ENCODE measurements around the gene EFCAB8.
"Not testable (repeated sequence)": the region's sequence is repeated elsewhere in the genome, so short reads cannot be mapped to it uniquely, and the experiment has no call there.

Gene EFCAB8

DNA sequence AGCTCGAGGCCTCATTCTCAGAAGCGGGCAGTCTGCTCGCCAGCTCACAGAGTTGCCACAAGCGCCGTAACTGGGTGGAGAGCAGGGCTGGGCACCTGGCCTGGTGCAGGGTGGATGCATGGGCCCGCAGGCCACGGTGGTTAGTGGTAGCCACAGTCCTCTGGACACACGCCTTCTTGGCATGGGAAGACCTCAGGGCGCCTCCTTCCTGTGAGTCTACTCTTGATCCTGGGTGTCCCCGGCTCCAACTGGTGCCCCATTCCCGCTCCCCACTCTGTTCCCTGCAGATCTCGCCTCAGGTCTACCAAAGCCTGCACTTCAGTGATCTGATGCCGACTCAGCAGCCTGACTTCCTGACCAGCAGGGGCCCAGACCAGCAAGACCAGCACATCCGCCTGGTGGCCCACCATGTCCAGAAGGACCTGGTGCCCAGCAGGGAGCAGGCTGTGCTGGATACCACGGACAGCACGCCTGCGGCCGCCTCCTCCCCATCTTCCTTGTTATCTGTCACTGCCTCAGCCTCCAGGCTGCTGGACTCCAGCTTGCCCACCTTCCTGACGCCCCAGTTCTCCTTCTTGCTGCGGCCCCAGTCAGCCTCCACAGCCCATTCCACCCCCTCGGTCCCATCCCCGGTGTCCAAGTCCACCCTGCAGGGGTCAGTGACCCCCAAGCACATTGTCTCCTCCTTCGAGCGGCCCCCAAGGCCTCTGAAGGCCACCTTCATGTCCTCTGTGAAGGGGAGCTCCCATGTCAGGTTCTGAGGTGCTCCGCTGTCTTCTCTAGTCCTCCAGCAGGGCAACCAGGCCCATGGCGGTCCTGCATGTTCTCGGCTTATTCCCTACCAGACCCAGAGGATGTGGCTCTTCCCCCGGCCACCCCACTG, 102.4 kb downstream of the EFCAB8 start:
- no peak for DNase-seq

DNA sequence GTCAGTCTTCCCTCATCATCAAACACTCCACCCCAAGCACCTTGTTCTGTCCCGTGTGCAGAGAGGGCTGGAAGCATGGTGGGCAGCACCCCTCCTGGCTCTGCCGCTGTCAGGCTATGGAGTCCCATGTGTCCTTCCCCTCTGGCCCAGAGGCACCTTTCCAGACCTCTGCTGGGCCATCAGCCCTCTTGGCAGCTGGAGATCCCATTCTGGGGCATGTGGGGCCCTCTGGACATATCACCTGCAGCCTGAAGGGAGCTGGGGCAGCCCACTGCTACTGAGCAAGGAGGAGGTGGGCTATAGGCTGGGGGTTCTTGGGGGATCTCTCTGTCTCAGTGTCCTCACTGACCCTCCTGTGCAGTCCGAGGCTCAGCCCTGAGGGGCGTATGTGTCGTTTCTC, 103.3 kb downstream of the EFCAB8 start:
- DNase-seq, result no peak

DNA sequence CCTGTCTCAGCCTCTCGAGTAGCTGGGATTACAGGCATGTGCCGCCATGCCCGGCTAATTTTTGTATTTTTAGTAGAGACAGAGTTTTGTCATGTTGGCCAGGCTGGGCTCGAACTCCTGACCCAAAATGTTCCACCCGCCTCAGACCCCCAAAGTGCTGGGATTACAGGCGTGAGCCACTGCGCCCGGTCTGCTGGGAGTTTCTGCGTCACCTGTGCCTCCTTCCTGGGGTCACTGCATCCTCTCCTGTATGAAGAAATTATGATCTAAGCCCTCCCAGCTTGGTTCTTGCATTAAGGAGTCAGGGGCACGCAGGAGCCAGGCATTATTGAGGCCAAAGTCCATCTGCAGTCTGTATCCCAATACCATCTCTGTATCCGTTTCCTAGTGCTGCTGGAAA, 103.9 kb downstream of the EFCAB8 start:
- DNase-seq, result not testable (repeated sequence)

GRCh38 chr20:32963176-32963575, 104.5 kb downstream of the EFCAB8 start:
- DNase-seq, result no peak

GRCh38 chr20:32964575-32964974, 105.9 kb downstream of the EFCAB8 start:
- no peak for DNase-seq

- DNase-seq, result no peak
Measured at GRCh38 chr20:32965115-32965514, 106.4 kb downstream of the EFCAB8 start.

DNA sequence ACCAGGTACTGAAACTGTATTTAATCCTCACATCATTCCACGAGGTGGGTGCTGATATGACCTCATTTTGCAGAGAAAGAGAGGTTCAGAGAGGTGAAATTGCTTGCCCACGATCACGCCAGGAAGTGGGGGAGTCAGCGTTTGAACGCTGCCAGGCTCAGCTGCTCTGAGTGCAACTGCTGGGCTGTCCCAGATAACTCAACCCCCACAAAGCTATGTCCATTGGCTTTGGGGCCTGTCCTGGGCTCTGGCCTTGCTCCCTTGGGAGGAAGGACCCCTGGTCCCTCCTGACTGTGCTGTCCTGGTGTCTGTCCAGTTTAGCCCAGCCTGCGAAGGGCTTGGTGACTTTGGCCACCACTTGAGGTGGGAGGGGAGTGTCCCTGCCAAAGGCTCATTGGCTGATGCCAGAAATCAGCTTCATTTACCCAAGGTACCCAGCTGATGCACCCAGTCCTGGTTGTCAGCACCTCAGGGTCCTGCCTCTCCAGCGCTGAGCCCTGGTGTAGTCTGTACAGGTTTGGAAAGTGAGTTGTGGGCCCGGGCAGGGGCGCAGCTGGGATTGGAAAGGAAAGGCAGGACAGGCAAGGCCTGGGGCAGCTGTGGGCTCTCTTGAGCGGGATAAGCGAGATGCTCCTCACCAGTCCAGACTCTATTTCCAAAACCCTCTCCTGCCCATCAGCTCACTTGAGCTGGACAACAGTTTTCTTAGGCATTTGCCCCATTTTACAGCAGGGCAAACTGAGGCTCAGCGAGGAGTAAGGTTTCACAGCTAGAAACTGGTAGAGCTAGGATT, 107.1 kb downstream of the EFCAB8 start:
- no peak for DNase-seq

DNA sequence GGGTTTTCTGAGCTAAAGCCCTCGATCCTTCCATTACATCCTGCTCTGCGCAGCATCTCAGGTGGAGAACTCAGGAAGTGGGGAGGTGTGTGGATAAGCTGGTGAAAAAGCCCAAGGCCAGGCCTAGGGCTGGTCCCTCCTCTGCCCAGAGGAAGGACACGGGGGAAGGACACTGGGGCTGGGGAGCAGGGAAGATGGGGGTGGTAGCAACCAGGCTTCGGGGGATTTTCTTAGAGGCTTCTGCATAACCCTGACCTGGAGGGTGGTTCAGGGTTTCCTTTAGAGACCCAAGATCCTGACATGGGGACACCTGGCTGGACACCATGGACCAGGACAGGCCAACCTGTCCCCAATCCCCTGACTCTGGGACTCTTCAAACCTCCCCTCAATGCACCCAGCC, 107.7 kb downstream of the EFCAB8 start:
- DNase-seq, result no peak

DNA sequence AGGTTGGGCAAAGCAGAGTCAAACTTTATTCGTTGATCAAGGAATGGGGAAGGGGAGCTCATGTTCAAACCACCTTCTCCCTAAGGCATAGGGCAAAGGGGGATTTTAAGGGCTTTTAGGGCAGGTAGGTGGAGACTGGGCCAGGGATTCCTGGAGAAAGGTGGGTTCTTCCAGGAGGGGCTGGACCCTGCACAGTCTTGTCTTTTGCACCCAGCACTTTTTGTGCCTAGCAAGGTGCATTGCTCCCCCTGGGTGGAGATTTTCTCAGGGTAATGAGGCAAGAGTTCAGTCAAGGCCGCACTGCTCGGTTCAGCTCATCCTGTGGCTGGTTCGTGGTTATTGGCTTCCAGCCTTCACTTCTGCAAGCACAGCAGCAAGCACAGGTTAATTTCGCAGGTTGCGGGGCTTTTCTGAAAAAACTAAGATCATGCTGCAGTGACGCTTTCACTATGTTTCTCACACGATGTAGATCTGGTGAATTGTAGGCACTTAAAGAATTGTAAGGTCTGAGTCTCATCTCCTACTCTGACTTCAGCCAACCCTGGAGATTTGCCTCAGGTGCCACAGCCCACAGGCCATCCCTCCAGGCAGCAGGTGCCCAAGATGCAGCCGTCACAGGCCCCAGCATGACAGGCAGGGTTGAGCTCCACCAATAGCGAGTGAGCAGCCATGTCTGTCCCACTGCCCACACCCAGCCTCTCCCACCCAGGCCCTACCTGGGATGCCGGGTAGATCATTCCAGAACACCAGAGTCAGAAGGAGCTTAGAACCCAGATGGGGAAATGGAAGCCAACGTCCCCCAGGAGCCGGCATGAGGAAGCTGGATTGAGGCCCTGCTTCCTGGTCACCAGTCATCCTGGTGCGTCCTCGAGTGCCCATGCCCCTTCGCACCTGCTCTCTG, 108.4 kb downstream of the EFCAB8 start:
- DNase-seq, result no peak

DNA sequence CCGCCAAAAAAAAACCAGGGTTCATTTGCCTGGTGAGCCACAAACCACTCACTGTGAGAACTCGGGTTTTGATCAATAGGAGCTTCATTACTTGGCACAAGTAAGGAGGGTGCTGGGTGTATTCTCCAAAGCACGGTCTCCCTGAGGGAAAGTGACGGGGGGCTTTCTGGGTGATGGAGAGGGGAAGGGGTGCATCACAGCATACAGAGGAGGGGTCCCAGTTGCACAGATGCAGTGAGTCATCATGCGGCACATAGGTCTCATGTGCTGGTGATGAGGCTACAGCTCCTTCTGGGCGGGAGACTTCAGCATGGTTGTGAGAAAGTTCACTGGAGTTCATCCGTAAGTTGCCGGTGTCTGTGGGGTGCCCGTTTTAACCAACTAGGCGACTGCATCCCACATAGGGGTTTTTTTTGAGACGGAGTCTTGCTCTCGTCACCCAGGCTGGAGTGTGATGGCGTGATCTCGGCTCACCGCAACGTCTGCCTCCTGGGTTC, 109.3 kb downstream of the EFCAB8 start:
- no peak for DNase-seq

DNA sequence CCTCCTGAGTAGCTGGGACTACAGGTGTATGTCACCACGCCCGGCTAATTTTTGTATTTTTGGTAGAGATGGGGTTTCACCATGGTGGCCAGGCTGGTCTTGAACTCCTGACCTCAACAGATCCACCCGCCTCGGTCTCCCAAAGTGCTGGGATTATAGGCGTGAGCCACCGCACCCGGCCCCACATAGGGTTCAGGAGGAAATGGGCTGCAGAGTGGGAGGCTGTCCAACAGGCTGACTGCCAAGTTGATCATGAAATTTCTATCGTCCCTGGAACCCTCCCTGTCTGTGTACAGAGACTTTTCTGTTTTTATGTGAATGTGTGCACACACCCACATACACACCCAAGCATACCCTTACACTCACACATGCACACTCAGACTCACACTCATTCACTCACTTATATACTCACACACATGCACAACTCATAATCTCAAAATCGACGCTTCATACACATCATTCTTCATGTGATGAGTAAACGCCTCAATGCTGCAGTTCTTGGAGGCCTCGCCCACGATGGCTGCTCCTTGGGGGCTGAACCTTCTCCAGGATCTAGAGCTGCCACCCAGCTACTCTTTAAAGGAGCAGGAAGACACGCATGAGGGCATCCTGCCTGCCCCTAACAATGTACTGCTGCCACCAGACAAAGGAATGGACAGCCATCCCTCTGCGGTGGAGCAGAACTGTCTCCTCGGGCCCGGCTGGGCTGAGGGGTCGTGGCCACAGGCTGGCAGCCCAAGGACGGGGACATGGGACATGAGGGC, 109.9 kb downstream of the EFCAB8 start:
- no peak for DNase-seq

- no peak for DNase-seq
Measured at GRCh38 chr20:32969356-32970114, 110.8 kb downstream of the EFCAB8 start.

- DNase-seq, result no peak
Measured at GRCh38 chr20:32970115-32970972, 111.6 kb downstream of the EFCAB8 start.

DNA sequence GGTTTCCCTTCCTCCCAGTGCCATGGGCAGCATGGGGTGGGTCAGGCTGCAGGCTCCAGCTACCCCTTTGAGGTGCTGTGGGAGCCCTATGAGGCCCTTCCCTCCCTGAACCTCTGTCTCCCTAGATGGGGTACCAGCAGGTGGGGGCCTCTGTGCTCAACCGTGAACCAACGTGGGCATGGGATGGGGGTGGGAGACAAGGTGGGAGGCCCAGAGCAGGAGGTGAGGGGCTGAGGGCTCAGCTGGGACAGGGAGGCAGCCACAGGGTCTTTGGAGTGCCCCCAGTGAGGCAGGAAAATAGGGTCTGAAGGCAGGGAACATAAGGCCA, 112.2 kb downstream of the EFCAB8 start:
- no peak for DNase-seq

DNA sequence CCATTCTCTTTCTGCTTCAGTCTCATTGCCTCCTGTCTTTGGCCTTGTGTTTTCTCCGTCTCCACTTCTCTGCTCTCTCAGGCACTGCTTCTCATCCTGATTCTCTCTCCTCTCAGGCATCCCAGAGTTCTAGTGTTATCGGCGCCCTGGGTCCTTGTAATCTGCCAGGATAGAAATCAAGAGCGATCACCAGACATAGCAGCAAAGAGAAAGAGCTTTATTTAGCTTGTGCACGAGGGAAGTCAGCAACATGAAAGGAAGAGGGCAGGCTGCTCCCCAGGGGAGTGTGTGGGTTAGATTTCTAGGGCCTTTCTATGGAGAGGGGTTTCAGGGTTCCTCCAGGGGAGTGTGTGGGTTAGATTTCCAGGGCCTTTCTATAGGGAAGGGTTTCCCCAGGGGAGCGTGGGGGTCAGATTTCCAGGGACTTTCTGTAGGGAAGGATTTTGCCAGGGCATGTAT, 113.0 kb downstream of the EFCAB8 start:
- no peak for DNase-seq

- DNase-seq, result no peak
Measured at GRCh38 chr20:32972181-32973076, 113.7 kb downstream of the EFCAB8 start.

- DNase-seq, result no peak
Measured at GRCh38 chr20:32973077-32973717, 114.5 kb downstream of the EFCAB8 start.

DNA sequence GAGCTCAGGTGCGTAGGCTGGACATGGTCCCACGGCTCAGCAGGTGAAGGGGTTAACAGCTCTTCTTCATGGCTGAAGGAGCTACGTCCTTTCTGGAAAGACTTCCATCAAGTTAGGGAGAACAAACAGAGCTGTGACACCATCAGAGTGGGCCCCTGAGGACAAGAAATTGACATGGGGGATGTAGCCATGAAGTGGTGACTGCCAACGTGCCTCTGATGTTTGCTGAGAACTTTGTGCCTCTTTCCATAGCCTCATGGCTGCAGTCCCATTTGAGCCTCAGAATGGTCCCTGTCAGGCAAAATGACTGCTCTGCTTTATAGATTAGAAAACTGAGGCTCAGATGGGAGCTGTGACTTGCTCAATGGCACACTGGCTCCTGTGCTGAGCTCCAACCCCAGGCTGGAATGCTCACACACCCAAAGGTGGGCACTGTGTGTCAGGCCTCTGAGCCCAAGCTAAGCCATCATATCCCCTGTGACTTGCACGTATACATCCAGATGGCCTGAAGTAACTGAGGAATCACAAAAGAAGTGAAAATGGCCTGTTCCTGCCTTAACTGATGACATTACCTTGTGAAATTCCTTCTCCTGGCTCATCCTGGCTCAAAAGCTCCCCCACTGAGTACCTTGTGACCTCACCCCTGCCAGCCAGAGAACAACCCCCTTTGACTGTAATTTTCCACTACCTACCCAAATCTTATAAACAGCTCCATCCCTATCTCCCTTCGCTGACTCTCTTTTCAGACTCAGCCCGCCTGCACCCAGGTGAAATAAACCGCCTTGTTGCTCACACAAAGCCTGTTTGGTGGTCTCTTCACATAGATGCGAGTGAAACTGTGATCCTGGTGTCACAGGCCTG, 115.7 kb downstream of the EFCAB8 start:
- not testable (repeated sequence) for DNase-seq

Data from amniotic stem cell (primary cell).